ENCODE results near the gene DAP.
"Not testable (repeated sequence)": the region's sequence is repeated elsewhere in the genome, so short reads cannot be mapped to it uniquely, and the experiment has no call there.

DAP gene

GRCh38 chr5:10733426-10733825 lies 27.6 kb downstream of the DAP start:
- no peak for DNase-seq

GRCh38 chr5:10731913-10732312 lies 29.1 kb downstream of the DAP start:
- no peak for DNase-seq

GRCh38 chr5:10730043-10730351 lies 31.0 kb downstream of the DAP start:
- no peak for DNase-seq

GRCh38 chr5:10729320-10730042 lies 31.6 kb downstream of the DAP start:
- no peak for DNase-seq

- DNase-seq: no peak
These were observed 32.4 kb downstream of the DAP start for GRCh38 chr5:10728679-10729078.

GRCh38 chr5:10727861-10728260 lies 33.2 kb downstream of the DAP start:
- no peak for DNase-seq

GRCh38 chr5:10726913-10727517 lies 34.0 kb downstream of the DAP start:
- DNase-seq: peak; percentile 36

- peak; percentile 23 for DNase-seq
These were observed 34.7 kb downstream of the DAP start for GRCh38 chr5:10726179-10726912.

- no peak for DNase-seq
These were observed 35.4 kb downstream of the DAP start for GRCh38 chr5:10725636-10726035.

- no peak for DNase-seq
These were observed 36.1 kb downstream of the DAP start for GRCh38 chr5:10724781-10725507.

- no peak for DNase-seq
These were observed 37.5 kb downstream of the DAP start for GRCh38 chr5:10723514-10723913.

- DNase-seq: not testable (repeated sequence)
These were observed 40.3 kb downstream of the DAP start for GRCh38 chr5:10720766-10721165.

GRCh38 chr5:10719965-10720364 lies 41.1 kb downstream of the DAP start:
- DNase-seq: no peak

GRCh38 chr5:10718617-10719016 lies 42.4 kb downstream of the DAP start:
- not testable (repeated sequence) for DNase-seq

GRCh38 chr5:10716825-10717224 lies 44.2 kb downstream of the DAP start:
- DNase-seq: not testable (repeated sequence)

- DNase-seq: no peak
These were observed 45.3 kb downstream of the DAP start for GRCh38 chr5:10715605-10716290.

GRCh38 chr5:10712574-10713366 lies 48.3 kb downstream of the DAP start:
- DNase-seq: no peak

- DNase-seq: no peak
These were observed 49.5 kb downstream of the DAP start for GRCh38 chr5:10711562-10711961.

- no peak for DNase-seq
These were observed 50.4 kb downstream of the DAP start for GRCh38 chr5:10710513-10711128.

- DNase-seq: no peak
These were observed 51.1 kb downstream of the DAP start for GRCh38 chr5:10709933-10710332.

- no peak for DNase-seq
These were observed 51.6 kb downstream of the DAP start for GRCh38 chr5:10709409-10709808.

Measured in activated CD4-positive, alpha-beta T cell treated with anti-CD3 and anti-CD28 coated beads for 48 hours (primary cell).